ENCODE results near the gene SKI.

DNA sequence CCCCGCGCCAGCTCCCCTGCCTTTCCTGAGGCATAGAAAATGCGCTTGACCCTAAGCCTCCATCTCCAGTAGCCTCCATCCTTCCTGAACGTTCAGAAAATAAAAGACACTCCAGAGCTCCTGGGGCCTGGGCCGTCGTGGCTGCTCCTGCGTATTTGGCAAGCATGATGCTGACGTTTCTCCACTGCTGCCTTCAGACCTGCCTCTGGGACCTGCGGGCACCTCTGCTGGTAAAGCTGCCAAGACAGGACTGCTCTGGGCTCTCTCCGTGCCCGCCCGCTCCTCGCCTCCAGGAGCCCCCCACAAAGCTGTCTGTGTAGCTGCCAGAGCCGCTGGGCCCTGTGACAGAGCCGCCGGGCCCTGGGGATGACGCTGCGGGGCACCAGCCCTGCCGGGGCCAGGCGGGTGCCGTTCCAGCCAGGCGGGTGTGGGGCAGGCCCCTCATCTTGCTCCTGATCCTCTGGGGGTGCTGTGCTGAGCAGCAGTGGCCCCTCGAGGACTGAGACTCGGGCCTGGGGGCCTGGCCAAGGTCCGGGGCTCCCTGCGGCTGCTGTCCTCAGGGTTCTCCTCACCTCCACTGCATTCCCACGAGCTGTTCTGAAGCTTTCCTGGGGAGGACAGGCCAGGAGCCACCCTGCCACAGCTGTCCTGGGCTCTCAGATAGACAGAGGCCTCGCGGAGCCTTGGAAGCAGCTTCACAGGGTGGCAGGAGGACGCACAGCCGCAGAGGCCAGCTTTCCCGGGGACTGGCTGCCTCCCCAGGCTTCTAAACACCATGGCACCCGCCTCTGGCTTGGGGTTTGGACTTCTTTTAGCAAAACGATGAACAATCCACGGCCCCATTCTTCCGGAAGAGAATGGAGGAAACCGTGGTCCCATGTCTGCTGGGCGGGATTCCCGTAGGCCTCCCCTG is 115.2 kb downstream of the SKI start:
- no peak for TF ChIP-seq EZH2 (IDR thresholded peaks at IDR 0.05; ENCODE audit: borderline replicate concordance)
- TF ChIP-seq, protein P1, sequence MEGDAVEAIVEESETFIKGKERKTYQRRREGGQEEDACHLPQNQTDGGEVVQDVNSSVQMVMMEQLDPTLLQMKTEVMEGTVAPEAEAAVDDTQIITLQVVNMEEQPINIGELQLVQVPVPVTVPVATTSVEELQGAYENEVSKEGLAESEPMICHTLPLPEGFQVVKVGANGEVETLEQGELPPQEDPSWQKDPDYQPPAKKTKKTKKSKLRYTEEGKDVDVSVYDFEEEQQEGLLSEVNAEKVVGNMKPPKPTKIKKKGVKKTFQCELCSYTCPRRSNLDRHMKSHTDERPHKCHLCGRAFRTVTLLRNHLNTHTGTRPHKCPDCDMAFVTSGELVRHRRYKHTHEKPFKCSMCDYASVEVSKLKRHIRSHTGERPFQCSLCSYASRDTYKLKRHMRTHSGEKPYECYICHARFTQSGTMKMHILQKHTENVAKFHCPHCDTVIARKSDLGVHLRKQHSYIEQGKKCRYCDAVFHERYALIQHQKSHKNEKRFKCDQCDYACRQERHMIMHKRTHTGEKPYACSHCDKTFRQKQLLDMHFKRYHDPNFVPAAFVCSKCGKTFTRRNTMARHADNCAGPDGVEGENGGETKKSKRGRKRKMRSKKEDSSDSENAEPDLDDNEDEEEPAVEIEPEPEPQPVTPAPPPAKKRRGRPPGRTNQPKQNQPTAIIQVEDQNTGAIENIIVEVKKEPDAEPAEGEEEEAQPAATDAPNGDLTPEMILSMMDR (IDR thresholded peaks at IDR 0.05; ENCODE audit: poor library complexity), result no peak
